ENCODE results near the gene INVS. TPM values are rescaled to one million over a fixed set of nuclear protein-coding genes. Genes with fewer than 3 reads are reported as not detected.
"Not testable (repeated sequence)": the region's sequence is repeated elsewhere in the genome, so short reads cannot be mapped to it uniquely, and the experiment has no call there.

Gene INVS
- polyA plus RNA-seq, 1 donor: 11.8 TPM

- no peak for DNase-seq (ENCODE audit: low read depth)
Measured at GRCh38 chr9:100082782-100083181, 16.3 kb upstream of the INVS start.

GRCh38 chr9:100083448-100084127 is 15.5 kb upstream of the INVS start:
- DNase-seq (ENCODE audit: low read depth): no peak

GRCh38 chr9:100084128-100084453 is 15.0 kb upstream of the INVS start:
- no peak for DNase-seq (ENCODE audit: low read depth)

- DNase-seq (ENCODE audit: low read depth): no peak
Measured at GRCh38 chr9:100084734-100085133, 14.3 kb upstream of the INVS start.

GRCh38 chr9:100086097-100086635 is 12.9 kb upstream of the INVS start:
- no peak for DNase-seq (ENCODE audit: low read depth)

DNA sequence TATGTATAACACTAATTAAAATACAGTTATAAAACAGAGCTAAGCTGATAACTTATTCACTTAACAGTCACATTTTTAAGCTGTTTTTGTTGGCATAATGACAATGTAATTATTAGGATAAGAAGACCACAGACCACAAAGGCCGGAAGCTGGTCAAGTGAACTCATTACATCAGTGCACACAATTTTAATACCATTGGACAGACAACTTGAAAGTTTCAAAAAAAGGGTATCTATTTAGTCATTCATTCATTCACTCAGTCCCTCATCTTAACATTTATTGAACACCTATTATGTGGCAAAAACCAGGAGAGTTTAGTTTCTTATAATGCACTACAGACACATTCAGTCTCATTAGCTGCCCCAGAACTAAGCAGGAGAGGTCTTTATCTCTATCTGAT is 11.8 kb upstream of the INVS start:
- no peak for DNase-seq (ENCODE audit: low read depth)

GRCh38 chr9:100088202-100088601 is 10.8 kb upstream of the INVS start:
- DNase-seq (ENCODE audit: low read depth): no peak

GRCh38 chr9:100090880-100091279 is 8.2 kb upstream of the INVS start:
- DNase-seq (ENCODE audit: low read depth): no peak

DNA sequence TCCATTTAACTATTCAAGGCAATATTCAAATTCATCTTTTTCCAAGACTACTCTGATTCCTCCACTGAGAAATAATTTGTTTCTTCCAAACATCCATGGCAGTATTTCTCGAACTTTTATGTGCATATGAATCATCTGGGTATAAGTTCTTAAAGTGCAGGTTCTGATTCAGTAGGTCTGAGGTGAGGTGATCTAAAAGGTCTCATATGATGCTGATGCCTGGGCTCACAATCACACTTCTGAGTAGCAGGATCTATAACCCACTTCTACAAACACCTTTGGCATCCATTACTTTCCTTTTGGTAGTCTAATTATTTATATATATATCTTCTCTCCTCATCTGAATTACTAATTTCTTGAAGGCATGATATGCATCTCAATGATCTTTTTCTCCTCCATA is 7.4 kb upstream of the INVS start:
- no peak for DNase-seq (ENCODE audit: low read depth)

- no peak for DNase-seq (ENCODE audit: low read depth)
Measured at GRCh38 chr9:100092066-100092465, 7.0 kb upstream of the INVS start.

DNA sequence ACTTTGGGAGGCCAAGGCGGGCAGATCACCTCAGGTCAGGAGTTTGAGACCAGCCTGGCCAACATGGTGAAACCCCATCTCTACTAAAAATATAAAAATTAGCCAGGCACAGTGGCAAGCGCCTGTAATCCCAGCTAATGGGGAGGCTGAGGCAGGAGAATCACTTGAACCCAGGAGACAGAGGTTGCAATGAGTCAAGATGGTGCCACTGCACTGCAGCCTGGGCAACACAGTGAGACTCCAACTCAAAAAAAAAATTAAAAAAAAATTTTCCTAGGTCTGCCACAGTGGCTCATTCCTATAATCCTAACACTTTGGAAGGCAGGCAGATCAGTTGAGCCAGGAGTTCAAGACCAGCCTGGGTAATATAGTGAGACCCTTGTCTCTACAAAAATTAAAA is 4.6 kb upstream of the INVS start:
- DNase-seq (ENCODE audit: low read depth): not testable (repeated sequence)

- no peak for DNase-seq (ENCODE audit: low read depth)
Measured at GRCh38 chr9:100096378-100096916, 2.6 kb upstream of the INVS start.

DNA sequence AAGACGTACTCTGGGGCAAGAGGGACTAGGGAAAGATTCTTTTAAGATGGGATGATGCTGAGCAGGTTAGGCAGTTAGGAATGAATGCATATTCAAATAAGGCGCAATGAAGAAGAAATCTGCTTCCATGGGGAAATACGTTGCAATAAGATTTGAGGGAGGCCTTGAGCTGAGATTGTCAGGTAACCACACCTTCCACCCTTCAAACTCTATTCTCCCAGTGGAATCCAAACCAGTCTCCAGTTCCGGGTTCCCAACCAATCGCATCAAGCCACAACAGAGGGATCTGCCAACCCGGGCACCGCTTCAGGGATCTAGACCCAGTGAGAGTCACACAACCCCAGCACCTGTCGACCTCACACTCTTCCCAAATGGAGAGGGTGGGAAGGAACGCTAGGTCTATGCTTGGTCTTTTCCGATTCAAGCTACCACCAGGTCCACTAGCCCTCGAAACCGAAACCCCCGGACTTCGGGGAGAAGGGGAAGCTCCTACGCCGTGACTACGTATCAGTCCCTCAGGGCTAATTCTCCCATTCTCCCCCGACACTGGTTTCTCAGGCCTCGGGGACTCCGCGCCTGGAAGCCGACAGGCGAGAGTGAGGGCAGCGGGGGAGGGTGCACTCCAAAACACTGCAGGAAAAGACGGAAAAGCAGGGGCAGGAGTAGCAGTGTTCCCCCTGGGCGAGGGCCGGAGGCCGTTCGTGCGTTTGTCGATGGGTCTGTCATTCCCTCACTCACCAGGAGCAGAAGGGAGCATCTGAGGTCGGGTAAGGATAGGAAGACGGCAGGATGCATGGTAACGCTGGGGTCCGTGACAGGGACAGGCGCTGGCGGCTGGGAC is 777 bp upstream of the INVS start:
- no peak for DNase-seq (ENCODE audit: low read depth)

- DNase-seq (ENCODE audit: low read depth): no peak
Measured at GRCh38 chr9:100099722-100100042, 639 bp downstream of the INVS start.

GRCh38 chr9:100100146-100100667 is 1.2 kb downstream of the INVS start:
- no peak for DNase-seq (ENCODE audit: low read depth)

DNA sequence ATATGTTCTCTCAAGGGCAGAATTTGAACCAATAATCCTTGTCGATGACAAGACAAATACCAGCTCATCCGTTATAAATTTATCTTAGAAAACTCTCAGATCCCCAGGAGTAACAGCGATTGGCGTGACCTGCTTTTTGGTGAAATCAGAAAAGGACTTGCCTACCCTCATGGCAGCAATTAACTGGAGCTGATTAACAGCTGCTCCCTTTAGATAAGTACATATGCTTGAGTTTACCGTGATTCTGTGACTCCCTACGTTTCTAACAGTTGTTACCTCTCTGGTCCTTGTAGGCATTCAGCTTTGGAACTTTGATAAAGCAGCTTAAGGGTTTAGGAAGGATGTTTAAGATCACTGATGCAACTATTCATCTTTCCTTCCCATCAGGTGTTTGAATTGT is 2.6 kb downstream of the INVS start:
- no peak for DNase-seq (ENCODE audit: low read depth)

DNA sequence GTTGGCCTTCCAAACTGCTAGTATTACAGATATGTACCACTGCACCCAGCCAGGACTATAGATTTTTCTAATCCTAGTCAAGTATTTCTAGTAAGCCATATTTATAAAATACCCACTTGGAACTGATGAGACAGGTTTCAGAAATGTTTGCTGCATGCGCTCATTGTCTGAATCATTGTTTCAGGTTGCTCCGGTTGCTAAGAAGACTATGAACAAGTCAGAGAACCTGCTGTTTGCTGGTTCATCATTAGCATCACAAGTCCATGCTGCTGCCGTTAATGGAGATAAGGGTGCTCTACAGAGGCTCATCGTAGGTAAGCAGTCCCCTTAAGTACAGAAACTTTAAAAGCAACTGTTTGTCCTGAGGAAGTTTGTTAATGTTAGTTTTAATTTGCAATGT is 5.3 kb downstream of the INVS start:
- no peak for DNase-seq (ENCODE audit: low read depth)

DNA sequence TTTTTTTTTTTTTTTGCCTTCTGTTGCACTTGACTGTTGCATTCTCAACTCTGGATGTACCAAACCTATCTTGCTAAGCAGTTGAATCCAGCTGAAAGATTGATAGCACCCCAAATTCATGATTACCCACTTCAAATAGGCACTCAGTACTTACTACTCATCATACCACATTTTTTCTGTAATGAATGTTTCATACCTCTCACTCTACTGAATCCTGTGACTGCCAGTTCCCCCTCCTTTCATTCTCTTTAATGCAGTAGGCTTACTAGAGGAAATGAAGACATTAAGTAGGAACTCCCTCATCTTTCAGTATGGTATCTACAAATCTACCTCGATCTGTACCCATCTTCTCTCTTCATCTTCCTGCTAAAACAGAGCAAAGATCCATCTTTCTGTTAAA is 6.8 kb downstream of the INVS start:
- DNase-seq (ENCODE audit: low read depth): no peak

DNA sequence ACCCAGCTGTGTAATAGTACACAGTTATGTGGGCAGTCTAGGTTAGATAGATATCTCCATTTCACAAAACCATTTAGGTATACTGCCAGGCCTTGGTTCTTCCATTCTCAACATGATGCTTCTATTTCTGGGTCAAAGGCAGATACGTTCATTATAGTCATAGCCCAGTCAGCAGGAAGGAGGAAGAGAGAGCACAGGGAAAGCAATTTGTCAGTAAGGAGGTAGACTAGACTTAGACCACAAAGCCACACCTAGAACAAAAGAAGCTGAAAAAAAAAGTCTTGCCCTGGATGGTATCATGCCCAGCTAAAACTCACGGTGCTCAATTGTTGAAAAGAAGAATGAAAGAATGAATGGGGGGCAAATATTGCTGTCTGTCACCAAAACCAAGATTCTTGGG is 7.6 kb downstream of the INVS start:
- no peak for DNase-seq (ENCODE audit: low read depth)

GRCh38 chr9:100108559-100108958 is 9.5 kb downstream of the INVS start:
- DNase-seq (ENCODE audit: low read depth): no peak

DNA sequence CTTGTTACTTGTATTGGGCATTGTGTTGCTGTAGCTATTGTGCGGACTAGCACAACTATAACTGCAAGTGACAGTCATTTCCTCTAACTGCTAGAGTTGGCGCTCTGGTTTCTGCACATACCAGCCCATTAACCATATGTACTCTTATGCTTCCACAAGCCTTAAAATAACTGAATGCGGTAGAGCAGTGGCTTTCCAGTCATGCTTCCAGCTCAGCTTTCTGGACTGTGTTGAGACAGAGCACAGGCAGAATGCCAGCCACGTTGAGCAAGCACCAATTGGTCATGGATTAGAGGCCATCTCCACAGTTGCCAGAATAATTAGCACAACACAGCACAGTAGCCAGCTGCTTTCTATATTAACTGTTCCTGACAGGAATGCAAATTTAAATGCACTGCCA is 12.2 kb downstream of the INVS start:
- DNase-seq (ENCODE audit: low read depth): no peak

GRCh38 chr9:100112677-100113336 is 13.8 kb downstream of the INVS start:
- DNase-seq (ENCODE audit: low read depth): no peak
